ENCODE results near the gene ADCY7. TPM values are rescaled to one million over a fixed set of nuclear protein-coding genes. Genes with fewer than 3 reads are reported as not detected.

The ADCY7 gene
- total and polyA plus RNA-seq, 9 of the 15 experiments (the other 6 are each of a cell fraction or from before 2014, with no cell fraction given) = 2.3 to 108 (median 28.6) TPM

DNA sequence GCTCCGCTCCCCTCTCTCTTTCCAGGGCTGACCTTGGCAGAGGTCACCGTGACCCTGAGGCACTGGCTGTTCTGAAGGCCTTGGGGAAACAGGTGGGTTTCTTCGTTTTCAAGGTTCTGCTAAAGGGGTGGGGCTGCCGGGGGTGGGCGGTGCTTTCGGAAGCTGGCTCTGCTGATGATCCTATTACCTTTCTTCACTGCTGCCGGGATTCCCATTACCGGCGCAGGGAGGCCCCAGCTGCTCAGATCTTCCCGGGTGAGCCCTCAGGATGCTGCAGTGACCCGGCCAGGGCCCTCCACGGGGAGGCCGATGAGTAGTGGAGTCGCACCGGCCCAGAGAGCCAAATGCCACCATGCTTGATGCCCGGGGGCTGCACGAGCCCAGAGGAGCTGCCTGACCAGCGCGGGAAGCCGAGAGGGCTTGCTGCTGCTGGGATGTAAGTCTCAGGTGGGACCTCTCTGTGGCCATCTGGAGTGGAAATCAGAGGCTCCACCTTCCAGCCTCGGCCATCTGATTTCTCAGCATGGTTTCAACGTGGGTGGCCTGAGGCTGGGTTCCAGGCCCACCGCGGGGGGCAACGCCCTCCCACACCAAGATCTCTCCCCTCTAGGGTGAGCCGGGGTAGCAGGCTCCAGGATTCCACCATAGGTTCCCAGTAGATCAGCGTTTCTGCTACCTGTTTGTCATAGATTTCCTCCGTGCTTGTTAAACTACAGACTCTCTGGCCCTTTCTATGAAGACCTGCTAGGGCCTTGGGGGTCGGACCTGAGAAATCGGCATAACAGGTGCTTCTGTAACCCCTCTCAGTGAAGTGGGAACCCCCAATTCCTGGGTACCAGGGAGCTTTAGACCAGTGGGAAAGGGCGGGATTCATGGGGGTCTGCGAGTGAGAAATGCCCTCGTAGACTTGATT is 21.6 kb upstream of the ADCY7 start:
- intact Hi-C loops (cut with micrococcal nuclease) (loop anchor here (5.0 kb wide), 1 partner anchor 78 kb away; no protein-coding TSS in a partner anchor), in situ Hi-C loops (cut with MboI) (no loop called here)
- BruUV-seq (replicated peaks) = TSS peak; percentile 39
- H3K9ac ChIP-seq (ENCODE audit: insufficient read depth in 1 of 2, low read depth in 2 of 2, low read length in 2 of 2) = peak overlapping the region; percentile 62 to 82; a peak in 3 of 4 replicates
- CTCF ChIA-PET (ENCODE audit: low intra/inter-chr PET ratio) = interaction anchor here (0.5 to 0.6 kb wide), 2 partner anchors 125 to 957 kb away, joined by 3 to 4 read pairs; no protein-coding TSS in a partner anchor
- ATAC-seq (peak; percentile 4), FAIRE-seq (no peak), DNase-seq (ENCODE audit: extremely low read depth in 1 of 4, low spot score in 3 of 4) (peak in 2 of 4 experiments; percentile 41 to 42)
- H3K4me1 ChIP-seq (replicated peaks in 1 of 2; ENCODE audit: control insufficient read depth in 2 of 2, insufficient read depth in 2 of 2, low read length in 2 of 2) = peaks cover 31 to 36% of the 10 kb centered on the region in 2 experiments
- H3K9me1 ChIP-seq (ENCODE audit: control insufficient read depth, insufficient read depth, low read length) = no peaks in the 10 kb centered on the region
- H4K20me1 ChIP-seq (replicated peaks; ENCODE audit: control insufficient read depth, insufficient read depth, low read length) = no peaks in the 10 kb centered on the region
- no peaks in the 10 kb centered on the region for H3K9me3 ChIP-seq (replicated peaks; ENCODE audit: control insufficient read depth, insufficient read depth, low read depth, low read length)
- POLR2A ChIA-PET = interaction anchor here (0.6 to 1.1 kb wide), 7 partner anchors 10 to 472 kb away, joined by 3 to 5 read pairs (median 3); no protein-coding TSS in a partner anchor
- H3K4me3 ChIP-seq = peak overlapping the region; percentile 40; the same call in 1 of the 2 replicates
- H3K36me3 ChIP-seq (ENCODE audit: control insufficient read depth, insufficient read depth, low read length) = peaks cover 5% of the 10 kb centered on the region; the same call in 1 of the 3 replicates
- H2AFZ ChIP-seq (ENCODE audit: low read depth, low read length) = peak overlapping the region; percentile 86
- H3K79me2 ChIP-seq (ENCODE audit: control insufficient read depth, insufficient read depth, low read length) = peaks cover 35% of the 10 kb centered on the region
- peak overlapping the region; percentile 79 for H3K4me2 ChIP-seq (ENCODE audit: insufficient read depth, low read length)
- peak overlapping the region; percentile 63; the same call in 2 of the 3 replicates for H3K27ac ChIP-seq (ENCODE audit: extremely low read depth, low read depth, low read length)
- H3K27me3 ChIP-seq (ENCODE audit: control insufficient read depth in 2 of 2, insufficient read depth in 2 of 2, low read length in 2 of 2) = no peaks in the 10 kb centered on the region
- WGBS (ENCODE audit: insufficient coverage, low coverage, missing lambda C conversion rate) = 46% methylated on average over 28 of the region's 33 CpGs
- peak; percentile 23; the same call in 1 of the 2 replicates for TF ChIP-seq NFRKB (IDR thresholded peaks at IDR 0.05; ENCODE audit: low read depth)
- TF ChIP-seq DMBX1 (CRISPR knock-in tag; IDR thresholded peaks at IDR 0.05; ENCODE audit: borderline replicate concordance) = no peak
- no peak for TF ChIP-seq ZNF561 (CRISPR knock-in tag; conservative IDR thresholded peaks at IDR 0.05)
- no peak for TF ChIP-seq YBX1 (IDR thresholded peaks at IDR 0.05)
- peak; percentile 3 for TF ChIP-seq RBBP5 (IDR thresholded peaks at IDR 0.05; ENCODE audit: borderline replicate concordance, insufficient read depth, low read length, poor library complexity, severe bottlenecking)
- TF ChIP-seq POLR2G (IDR thresholded peaks at IDR 0.05; ENCODE audit: low read depth, low read length) = 0 out of 2 replicates have a peak, but pooled peaks have one; percentile 28
- TF ChIP-seq ESRRA (IDR thresholded peaks at IDR 0.05; ENCODE audit: borderline replicate concordance, low read depth) = 0 out of 2 replicates have a peak, but pooled peaks have one; percentile 55
- TF ChIP-seq EGR1 (conservative IDR thresholded peaks at IDR 0.05) = peak; percentile 21; the same call in 1 of the 2 replicates
- 0 out of 2 replicates have a peak, but pooled peaks have one; percentile 19 for TF ChIP-seq ZNF197 (CRISPR knock-in tag; IDR thresholded peaks at IDR 0.05; ENCODE audit: low read depth)
- TF ChIP-seq, protein P1, sequence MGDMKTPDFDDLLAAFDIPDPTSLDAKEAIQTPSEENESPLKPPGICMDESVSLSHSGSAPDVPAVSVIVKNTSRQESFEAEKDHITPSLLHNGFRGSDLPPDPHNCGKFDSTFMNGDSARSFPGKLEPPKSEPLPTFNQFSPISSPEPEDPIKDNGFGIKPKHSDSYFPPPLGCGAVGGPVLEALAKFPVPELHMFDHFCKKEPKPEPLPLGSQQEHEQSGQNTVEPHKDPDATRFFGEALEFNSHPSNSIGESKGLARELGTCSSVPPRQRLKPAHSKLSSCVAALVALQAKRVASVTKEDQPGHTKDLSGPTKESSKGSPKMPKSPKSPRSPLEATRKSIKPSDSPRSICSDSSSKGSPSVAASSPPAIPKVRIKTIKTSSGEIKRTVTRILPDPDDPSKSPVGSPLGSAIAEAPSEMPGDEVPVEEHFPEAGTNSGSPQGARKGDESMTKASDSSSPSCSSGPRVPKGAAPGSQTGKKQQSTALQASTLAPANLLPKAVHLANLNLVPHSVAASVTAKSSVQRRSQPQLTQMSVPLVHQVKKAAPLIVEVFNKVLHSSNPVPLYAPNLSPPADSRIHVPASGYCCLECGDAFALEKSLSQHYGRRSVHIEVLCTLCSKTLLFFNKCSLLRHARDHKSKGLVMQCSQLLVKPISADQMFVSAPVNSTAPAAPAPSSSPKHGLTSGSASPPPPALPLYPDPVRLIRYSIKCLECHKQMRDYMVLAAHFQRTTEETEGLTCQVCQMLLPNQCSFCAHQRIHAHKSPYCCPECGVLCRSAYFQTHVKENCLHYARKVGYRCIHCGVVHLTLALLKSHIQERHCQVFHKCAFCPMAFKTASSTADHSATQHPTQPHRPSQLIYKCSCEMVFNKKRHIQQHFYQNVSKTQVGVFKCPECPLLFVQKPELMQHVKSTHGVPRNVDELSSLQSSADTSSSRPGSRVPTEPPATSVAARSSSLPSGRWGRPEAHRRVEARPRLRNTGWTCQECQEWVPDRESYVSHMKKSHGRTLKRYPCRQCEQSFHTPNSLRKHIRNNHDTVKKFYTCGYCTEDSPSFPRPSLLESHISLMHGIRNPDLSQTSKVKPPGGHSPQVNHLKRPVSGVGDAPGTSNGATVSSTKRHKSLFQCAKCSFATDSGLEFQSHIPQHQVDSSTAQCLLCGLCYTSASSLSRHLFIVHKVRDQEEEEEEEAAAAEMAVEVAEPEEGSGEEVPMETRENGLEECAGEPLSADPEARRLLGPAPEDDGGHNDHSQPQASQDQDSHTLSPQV (IDR thresholded peaks at IDR 0.05) = 0 out of 2 replicates have a peak, but pooled peaks have one; percentile 32
- TF ChIP-seq HOXB6 (CRISPR knock-in tag; IDR thresholded peaks at IDR 0.05; ENCODE audit: borderline replicate concordance) = no peak
- no peak for TF ChIP-seq HEY1 (CRISPR knock-in tag; IDR thresholded peaks at IDR 0.05; ENCODE audit: borderline replicate concordance)
